ENCODE results near the gene ADCY1. TPM values are rescaled to one million over a fixed set of nuclear protein-coding genes. Genes with fewer than 3 reads are reported as not detected.

The ADCY1 gene
- total RNA-seq, 2 experiments from 2014 or later = 0.03 TPM; not detected in 1

GRCh38 chr7:45578467-45578866 lies 4.3 kb downstream of the ADCY1 start:
- ChIA-PET CTCF (no interaction called here), POLR2A (no interaction called here)
- no peaks in the 10 kb centered on the region for H3K9me3 Mint-ChIP-seq
- H3K4me3 Mint-ChIP-seq = no peak overlapping the region
- no peak overlapping the region for H3K27ac ChIP-seq (ENCODE audit: low read depth in 1 of 2, low read length in 2 of 2)
- ATAC-seq (ENCODE audit: poor library complexity) (no peak), DNase-seq (no peak)
- H3K27me3 Mint-ChIP-seq = peaks cover 35% of the 10 kb centered on the region
- no peaks in the 10 kb centered on the region for H3K4me1 Mint-ChIP-seq (ENCODE audit: low read depth)
- intact Hi-C loops (cut with DNase I, micrococcal nuclease) = no loop called here
- no peaks in the 10 kb centered on the region for H3K4me1 ChIP-seq (ENCODE audit: insufficient read depth, low read length)
- H3K9me3 ChIP-seq (ENCODE audit: control insufficient read depth in 1 of 2, insufficient read depth in 1 of 2, low read length in 2 of 2) = peaks cover 0 to 18% of the 10 kb centered on the region in 2 experiments
- peaks cover 13 to 28% of the 10 kb centered on the region in 2 experiments for H3K27me3 ChIP-seq (ENCODE audit: control insufficient read depth in 1 of 2, insufficient read depth in 2 of 2, low read length in 2 of 2)
- TF ChIP-seq CTCF (IDR thresholded peaks at IDR 0.05) = no peak
- no peaks in the 10 kb centered on the region for H3K36me3 ChIP-seq (ENCODE audit: insufficient read depth, low read length)
- no peak overlapping the region for H3K4me3 ChIP-seq (ENCODE audit: low read length)
- no peak overlapping the region for H3K27ac Mint-ChIP-seq
- H3K36me3 Mint-ChIP-seq (ENCODE audit: low read depth) = no peaks in the 10 kb centered on the region

GRCh38 chr7:45579391-45579801 lies 5.2 kb downstream of the ADCY1 start:
- H3K36me3 ChIP-seq (ENCODE audit: insufficient read depth, low read length) = no peaks in the 10 kb centered on the region
- ATAC-seq (ENCODE audit: poor library complexity) = no peak
- H3K9me3 ChIP-seq (ENCODE audit: control insufficient read depth in 1 of 2, insufficient read depth in 1 of 2, low read length in 2 of 2) = peaks cover 0 to 12% of the 10 kb centered on the region in 2 experiments
- Mint-ChIP-seq H3K4me3 (no peak overlapping the region), H3K36me3 (ENCODE audit: low read depth) (no peaks in the 10 kb centered on the region), H3K4me1 (ENCODE audit: low read depth) (no peaks in the 10 kb centered on the region), H3K27ac (no peak overlapping the region), H3K27me3 (peaks cover 30% of the 10 kb centered on the region), H3K9me3 (no peaks in the 10 kb centered on the region)
- ChIA-PET POLR2A (no interaction called here), CTCF (no interaction called here)
- intact Hi-C loops (cut with DNase I, micrococcal nuclease) = no loop called here
- no peak for TF ChIP-seq CTCF (IDR thresholded peaks at IDR 0.05)
- H3K27ac ChIP-seq (ENCODE audit: low read depth in 1 of 2, low read length in 2 of 2) = no peak overlapping the region
- H3K4me3 ChIP-seq (ENCODE audit: low read length) = no peak overlapping the region
- H3K4me1 ChIP-seq (ENCODE audit: insufficient read depth, low read length) = no peaks in the 10 kb centered on the region
- H3K27me3 ChIP-seq (ENCODE audit: control insufficient read depth in 1 of 2, insufficient read depth in 2 of 2, low read length in 2 of 2) = peaks cover 8 to 23% of the 10 kb centered on the region in 2 experiments
- no peak for DNase-seq

GRCh38 chr7:45580053-45580872 lies 6.1 kb downstream of the ADCY1 start:
- H3K9me3 ChIP-seq (ENCODE audit: control insufficient read depth in 1 of 2, insufficient read depth in 1 of 2, low read length in 2 of 2) = peaks cover 0 to 11% of the 10 kb centered on the region in 2 experiments
- no peak for TF ChIP-seq CTCF (IDR thresholded peaks at IDR 0.05)
- H3K27me3 ChIP-seq (ENCODE audit: control insufficient read depth in 1 of 2, insufficient read depth in 2 of 2, low read length in 2 of 2) = peaks cover 7 to 16% of the 10 kb centered on the region in 2 experiments
- Mint-ChIP-seq H3K27ac (no peak overlapping the region), H3K27me3 (peaks cover 27% of the 10 kb centered on the region), H3K4me3 (no peak overlapping the region), H3K9me3 (no peaks in the 10 kb centered on the region), H3K4me1 (ENCODE audit: low read depth) (no peaks in the 10 kb centered on the region), H3K36me3 (ENCODE audit: low read depth) (no peaks in the 10 kb centered on the region)
- ATAC-seq (ENCODE audit: poor library complexity) (no peak), DNase-seq (no peak)
- H3K27ac ChIP-seq (ENCODE audit: low read depth in 1 of 2, low read length in 2 of 2) = no peak overlapping the region
- H3K4me3 ChIP-seq (ENCODE audit: low read length) = no peak overlapping the region
- CTCF ChIA-PET = no interaction called here
- H3K4me1 ChIP-seq (ENCODE audit: insufficient read depth, low read length) = no peaks in the 10 kb centered on the region
- no peaks in the 10 kb centered on the region for H3K36me3 ChIP-seq (ENCODE audit: insufficient read depth, low read length)
- POLR2A ChIA-PET = no interaction called here
- intact Hi-C loops (cut with DNase I, micrococcal nuclease) = no loop called here

Measured in CD4-positive, alpha-beta T cell (primary cell).